Activated T-helper 9 cell treated with anti-CD3 and anti-CD28 coated beads, Interleukin-2, amount 50 U/mL, for 16 hours (primary cell): ENCODE measurements around the gene DNAJB14.

Experiments
- DNase-seq: peaks from one replicate; pipeline ENCODE4 v3.0.0-alpha.2; 2020; ENCODE audit warnings: low read depth

Gene DNAJB14

GRCh38 chr4:99943904-99944437, 2.4 kb downstream of the DNAJB14 start:
- DNase-seq: no peak

GRCh38 chr4:99938243-99938753, 8.1 kb downstream of the DNAJB14 start:
- no peak for DNase-seq

- DNase-seq: no peak
Observed at GRCh38 chr4:99934891-99935290, 11.5 kb downstream of the DNAJB14 start.

- DNase-seq: no peak
Observed at GRCh38 chr4:99927566-99927965, 18.9 kb downstream of the DNAJB14 start.

GRCh38 chr4:99921174-99921573, 25.2 kb downstream of the DNAJB14 start:
- no peak for DNase-seq

GRCh38 chr4:99918656-99919055, 27.8 kb downstream of the DNAJB14 start:
- DNase-seq: no peak

GRCh38 chr4:99917575-99917974, 28.8 kb downstream of the DNAJB14 start:
- DNase-seq: no peak

GRCh38 chr4:99915449-99915848, 31.0 kb downstream of the DNAJB14 start:
- no peak for DNase-seq

GRCh38 chr4:99894998-99895397, 51.4 kb downstream of the DNAJB14 start:
- no peak for DNase-seq

- peak; percentile 84 for DNase-seq
Observed at GRCh38 chr4:99894161-99894997, 52.0 kb downstream of the DNAJB14 start, which contains the start of gene LAMTOR3. Gene LAMTOR3 (minus strand): TSS chr4:99894427. CDS start chr4:99893963, 464 bp downstream.

- no peak for DNase-seq
Observed at GRCh38 chr4:99893839-99894160, 52.6 kb downstream of the DNAJB14 start.

- no peak for DNase-seq
Observed at GRCh38 chr4:99893029-99893428, 53.4 kb downstream of the DNAJB14 start.

GRCh38 chr4:99891351-99891750, 55.1 kb downstream of the DNAJB14 start:
- no peak for DNase-seq

GRCh38 chr4:99887837-99888236, 58.6 kb downstream of the DNAJB14 start:
- DNase-seq: no peak

GRCh38 chr4:99886146-99886545, 60.3 kb downstream of the DNAJB14 start:
- no peak for DNase-seq

GRCh38 chr4:99885687-99886086, 60.7 kb downstream of the DNAJB14 start:
- DNase-seq: no peak

- no peak for DNase-seq
Observed at GRCh38 chr4:99885063-99885664, 61.3 kb downstream of the DNAJB14 start.

GRCh38 chr4:99879458-99879857, 67.0 kb downstream of the DNAJB14 start:
- DNase-seq: no peak

GRCh38 chr4:99878604-99879003, 67.8 kb downstream of the DNAJB14 start:
- no peak for DNase-seq

- DNase-seq: no peak
Observed at GRCh38 chr4:99876946-99877345, 69.5 kb downstream of the DNAJB14 start.

GRCh38 chr4:99875071-99875470, 71.3 kb downstream of the DNAJB14 start:
- DNase-seq: no peak

GRCh38 chr4:99872570-99872969, 73.8 kb downstream of the DNAJB14 start:
- no peak for DNase-seq

GRCh38 chr4:99868126-99868596, 78.3 kb downstream of the DNAJB14 start:
- no peak for DNase-seq
